Activated B cell treated with CpG ODN at 0.5 μM for 24 hours (primary cell): Measurements from ENCODE around the gene MYO1A. TPM values are rescaled to one million over a fixed set of nuclear protein-coding genes. Genes with fewer than 3 reads are reported as not detected.

Experiments used
- ATAC-seq: fragments of 200-7000 bp; cut with Tn5 transposase; one replicate; pipeline ENCODE4 v1.10.0; 2021; ENCODE audit warnings: low read depth, mild to moderate bottlenecking, moderate library complexity
- CTCF ChIA-PET: fragments of 350-600 bp; sonication (Branson Sonifier 250); formaldehyde crosslinking; loops from one replicate; lab custom pipeline; 2021; ENCODE audit warnings: antibody characterized with exemption; lab: Charles Lee
- POLR2A ChIA-PET: fragments of 350-600 bp; sonication (Branson Sonifier 250); formaldehyde crosslinking; loops from one replicate; lab custom pipeline; 2021; ENCODE audit warnings: antibody characterized with exemption; lab: Charles Lee
- DNase-seq: peaks from one replicate; pipeline ENCODE4 v3.0.0; 2022
- H3K27ac Mint-ChIP-seq: one replicate; pipeline ENCODE4 v1.8.0; 2020; ENCODE audit warnings: mixed read lengths
- H3K27me3 Mint-ChIP-seq: one replicate; pipeline ENCODE4 v1.8.0; 2021; ENCODE audit warnings: mixed read lengths
- H3K36me3 Mint-ChIP-seq: one replicate; pipeline ENCODE4 v1.8.0; 2021; ENCODE audit warnings: low read depth, mixed read lengths
- H3K4me1 Mint-ChIP-seq: one replicate; pipeline ENCODE4 v1.8.0; 2021; ENCODE audit warnings: mixed read lengths
- H3K4me3 Mint-ChIP-seq: one replicate; pipeline ENCODE4 v1.8.0; 2020; ENCODE audit warnings: mild to moderate bottlenecking, mixed read lengths
- H3K9me3 Mint-ChIP-seq: one replicate; pipeline ENCODE4 v1.8.0; 2020; ENCODE audit warnings: mixed read lengths
- CTCF ChIP-seq: fragments of 200-600 bp; IDR thresholded peaks from one replicate; pipeline ENCODE4 v1.8.0; 2022; ENCODE audit warnings: antibody characterized with exemption, mild to moderate bottlenecking
- intact Hi-C: fragments of 100-400 bp; cut with micrococcal nuclease; formaldehyde crosslinking; loops from one replicate; pipeline ENCODE4 v1.15.1; 2024
- total RNA-seq: library from RNA; stranded (reverse); gene quantifications from 2 replicates; pipeline ENCODE4 v1.2.3, GENCODE V29; 2022

The MYO1A gene
- total RNA-seq, 1 donor from 2014 or later = 0.71 TPM

- intact Hi-C loops = loop anchor here (2.0 kb wide), 1 partner anchor 17 kb away; no protein-coding TSS in a partner anchor
- H3K4me3 Mint-ChIP-seq = no peak overlapping the region
- ChIA-PET POLR2A (interaction anchor here (1.6 kb wide), 1 partner anchor 13 kb away, joined by 7 read pairs; no protein-coding TSS in a partner anchor), CTCF (interaction anchor here (1.0 to 1.2 kb wide), 3 partner anchors 11 to 42 kb away, joined by 3 to 4 read pairs (median 3); no protein-coding TSS in a partner anchor)
- H3K9me3 Mint-ChIP-seq = no peaks in the 10 kb centered on the region
- no peak for TF ChIP-seq CTCF
- no peak overlapping the region for H3K27ac Mint-ChIP-seq
- ATAC-seq = no peak
- H3K4me1 Mint-ChIP-seq = peaks cover 22% of the 10 kb centered on the region
- no peaks in the 10 kb centered on the region for H3K36me3 Mint-ChIP-seq
- DNase-seq = no peak
- no peaks in the 10 kb centered on the region for H3K27me3 Mint-ChIP-seq
Measured at GRCh38 chr12:57046086-57046791, 3.7 kb downstream of the MYO1A start.

GRCh38 chr12:57044889-57045288, 5.0 kb downstream of the MYO1A start:
- no peak for TF ChIP-seq CTCF

GRCh38 chr12:57044468-57044867, 5.5 kb downstream of the MYO1A start:
- no peak for ATAC-seq
- intact Hi-C loops = no loop called here
- Mint-ChIP-seq H3K27me3 (no peaks in the 10 kb centered on the region), H3K4me1 (peaks cover 22% of the 10 kb centered on the region), H3K36me3 (no peaks in the 10 kb centered on the region), H3K9me3 (no peaks in the 10 kb centered on the region), H3K4me3 (no peak overlapping the region), H3K27ac (no peak overlapping the region)
- CTCF ChIA-PET = no interaction called here
- TF ChIP-seq CTCF = no peak
- POLR2A ChIA-PET = no interaction called here
- no peak for DNase-seq

More at GRCh38 chr12:57044889-57045288, 5.0 kb downstream of the MYO1A start:
- intact Hi-C loops = no loop called here
- H3K4me3 Mint-ChIP-seq = no peak overlapping the region
- ChIA-PET CTCF (no interaction called here), POLR2A (no interaction called here)
- H3K4me1 Mint-ChIP-seq = peaks cover 22% of the 10 kb centered on the region
- DNase-seq (no peak), ATAC-seq (no peak)
- no peaks in the 10 kb centered on the region for H3K36me3 Mint-ChIP-seq
- H3K9me3 Mint-ChIP-seq = no peaks in the 10 kb centered on the region
- no peak overlapping the region for H3K27ac Mint-ChIP-seq
- H3K27me3 Mint-ChIP-seq = no peaks in the 10 kb centered on the region

GRCh38 chr12:57042695-57043094, 7.2 kb downstream of the MYO1A start:
- DNase-seq = no peak
- Mint-ChIP-seq H3K9me3 (no peaks in the 10 kb centered on the region), H3K4me1 (peaks cover 19% of the 10 kb centered on the region), H3K27me3 (no peaks in the 10 kb centered on the region), H3K36me3 (no peaks in the 10 kb centered on the region), H3K27ac (no peak overlapping the region), H3K4me3 (no peak overlapping the region)
- intact Hi-C loops = no loop called here
- ATAC-seq = no peak
- ChIA-PET POLR2A (no interaction called here), CTCF (no interaction called here)
- no peak for TF ChIP-seq CTCF

GRCh38 chr12:57040750-57041149, 9.2 kb downstream of the MYO1A start:
- Mint-ChIP-seq H3K27ac (no peak overlapping the region), H3K4me1 (no peaks in the 10 kb centered on the region), H3K4me3 (no peak overlapping the region), H3K27me3 (no peaks in the 10 kb centered on the region), H3K9me3 (no peaks in the 10 kb centered on the region), H3K36me3 (no peaks in the 10 kb centered on the region)
- intact Hi-C loops = no loop called here
- ChIA-PET POLR2A (interaction anchor here (0.8 kb wide), 1 partner anchor 71 kb away, joined by 6 read pairs; no protein-coding TSS in a partner anchor), CTCF (no interaction called here)
- DNase-seq (no peak), ATAC-seq (no peak)
- no peak for TF ChIP-seq CTCF
